ENCODE data around the gene NCAM1.

- no peak for TF ChIP-seq CTCF (IDR thresholded peaks at IDR 0.05)
- no peak for TF ChIP-seq POLR2A (IDR thresholded peaks at IDR 0.05)
These were observed 153.4 kb downstream of the NCAM1 start for GRCh38 chr11:113114705-113115027.

All from right lobe of liver (tissue), 4 donors.